GM15510 (cell line): ENCODE data around the gene LCN1.
"Not testable (repeated sequence)": the region's sequence is repeated elsewhere in the genome, so short reads cannot be mapped to it uniquely, and the experiment has no call there.

Source experiments
- POLR2A ChIP-seq: IDR thresholded peaks from 3 replicates; pipeline ENCODE4 v1.6.1; 2011; ENCODE audit warnings: borderline replicate concordance; ENCODE audit not compliant: insufficient read length; ENCODE audit errors: extremely low read depth

The LCN1 gene

GRCh38 chr9:135524130-135524861, 3.1 kb downstream of the LCN1 start:
- TF ChIP-seq POLR2A, result no peak

DNA sequence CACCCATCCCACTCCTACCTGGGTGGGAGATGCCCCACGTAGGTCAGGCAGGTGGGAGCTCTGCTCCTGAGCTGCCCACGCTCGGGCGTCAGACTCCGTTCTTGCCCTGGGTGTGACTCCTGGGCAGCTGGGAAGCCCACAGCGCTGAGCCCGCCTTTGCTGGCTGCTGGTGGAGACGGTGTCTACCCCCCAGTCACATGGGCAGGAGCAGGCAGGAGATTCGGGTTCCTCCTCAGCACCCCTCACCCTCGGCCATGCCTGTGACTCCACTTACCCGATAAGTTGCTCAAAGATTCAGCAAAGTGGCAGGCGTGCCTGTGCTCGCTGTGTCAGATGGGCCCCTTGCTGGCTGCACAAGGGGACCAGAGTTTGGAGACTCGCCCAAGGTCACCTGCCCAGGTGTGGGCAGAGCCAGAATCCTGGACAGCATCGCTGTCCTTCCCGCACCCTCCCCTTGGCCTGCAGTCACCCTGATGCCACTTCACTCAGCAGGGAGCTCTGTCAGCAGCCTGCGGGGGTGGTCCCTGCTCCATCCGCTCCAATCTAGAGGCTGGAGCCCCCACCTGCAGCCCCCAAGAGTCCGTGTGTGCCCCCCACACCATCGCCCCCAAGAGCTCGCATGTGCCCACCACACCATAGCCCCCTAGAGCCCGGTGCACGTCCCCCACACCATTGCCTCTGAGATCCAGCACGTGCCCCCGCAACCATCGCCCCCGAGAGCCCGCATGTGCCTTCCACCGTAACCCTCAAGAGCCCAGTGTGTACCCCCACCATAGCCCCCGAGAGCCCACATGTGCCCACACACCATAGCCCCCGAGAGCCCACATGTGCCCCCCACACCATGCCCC, 4.2 kb downstream of the LCN1 start:
- no peak for TF ChIP-seq POLR2A

- TF ChIP-seq POLR2A, result no peak
Observed at GRCh38 chr9:135526089-135526729, 5.0 kb downstream of the LCN1 start.

GRCh38 chr9:135526730-135527571, 5.7 kb downstream of the LCN1 start:
- TF ChIP-seq POLR2A, result no peak

DNA sequence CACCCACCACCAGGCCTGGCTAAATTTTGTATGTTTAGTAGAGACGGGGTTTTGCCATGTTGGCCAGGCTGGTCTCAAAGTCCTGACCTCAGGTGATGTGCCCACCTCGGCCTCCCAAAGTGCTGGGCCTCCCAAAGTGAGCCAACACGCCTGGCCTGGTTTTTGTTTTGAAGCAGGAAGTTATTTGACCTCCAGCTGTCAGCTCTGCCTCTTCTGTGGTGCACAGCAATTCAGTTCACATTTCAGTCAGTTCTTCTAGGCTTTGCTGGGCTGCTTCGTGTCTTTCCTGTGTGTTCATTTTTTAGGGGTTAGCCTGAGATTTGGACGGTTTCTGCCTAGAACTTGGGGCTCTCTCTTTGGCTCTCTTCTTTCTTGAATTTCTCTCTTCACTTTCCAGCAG, 8.9 kb downstream of the LCN1 start:
- no peak for TF ChIP-seq POLR2A

- TF ChIP-seq POLR2A, result no peak
Observed at GRCh38 chr9:135531096-135531495, 9.9 kb downstream of the LCN1 start.

DNA sequence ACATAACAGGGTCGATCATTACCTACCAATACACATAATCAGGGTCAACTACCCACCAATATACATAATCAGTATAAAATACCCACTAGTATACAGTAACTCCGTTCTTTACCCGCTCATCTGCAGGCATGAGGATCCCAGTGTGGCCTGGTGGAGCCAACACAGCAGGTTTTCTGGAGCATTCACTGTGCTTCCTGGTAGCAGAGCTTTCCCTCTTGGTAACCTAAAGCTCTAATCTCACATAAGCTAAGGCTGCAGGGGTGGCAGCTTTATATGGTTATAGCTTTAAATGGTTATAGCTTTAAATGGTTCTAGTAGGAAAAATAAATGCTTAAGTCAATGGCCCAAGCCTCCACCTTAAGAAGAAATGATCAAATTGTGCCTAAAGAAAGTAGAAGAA, 11.9 kb downstream of the LCN1 start:
- TF ChIP-seq POLR2A, result no peak

GRCh38 chr9:135533674-135534073, 12.4 kb downstream of the LCN1 start:
- no peak for TF ChIP-seq POLR2A

GRCh38 chr9:135536216-135536615, 15.0 kb downstream of the LCN1 start:
- no peak for TF ChIP-seq POLR2A

DNA sequence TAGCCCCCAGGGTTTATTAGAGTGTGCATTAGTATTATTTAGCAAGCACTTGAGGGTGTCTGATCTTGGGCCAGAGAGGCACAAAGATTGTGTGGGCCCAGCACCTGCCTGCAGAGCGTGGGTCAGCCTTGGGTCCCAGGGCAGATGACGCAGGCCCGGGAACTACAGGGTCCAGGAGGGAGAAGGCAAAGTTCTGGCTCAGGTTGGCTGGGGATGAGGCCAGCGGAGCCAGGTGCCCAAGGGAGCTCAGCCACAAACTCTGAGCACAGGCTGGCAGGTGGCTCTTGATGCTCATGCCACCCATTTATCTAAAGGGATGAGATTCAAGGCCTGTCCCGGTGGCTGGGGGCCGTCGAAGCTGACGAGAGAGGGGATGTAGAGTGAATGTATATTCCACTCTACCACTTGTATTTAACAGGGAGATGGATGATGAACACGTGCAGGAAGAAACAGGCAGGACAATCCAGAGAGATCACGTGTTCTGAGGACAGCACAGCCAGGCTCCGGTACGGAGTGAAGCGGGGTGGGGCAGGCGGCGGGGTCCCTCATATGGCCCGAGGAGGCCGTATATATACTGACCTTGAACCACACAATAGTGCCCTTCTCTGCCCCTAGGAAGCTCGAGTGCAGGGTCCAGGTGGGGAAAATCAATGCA, 23.9 kb downstream of the LCN1 start:
- TF ChIP-seq POLR2A, result no peak

- TF ChIP-seq POLR2A, result not testable (repeated sequence)
Observed at GRCh38 chr9:135545646-135546176, 24.5 kb downstream of the LCN1 start, which contains the start of gene OBP2A. TSS of gene OBP2A (plus strand) at chr9:135546126. CDS start at chr9:135546181, 55 bp downstream.

DNA sequence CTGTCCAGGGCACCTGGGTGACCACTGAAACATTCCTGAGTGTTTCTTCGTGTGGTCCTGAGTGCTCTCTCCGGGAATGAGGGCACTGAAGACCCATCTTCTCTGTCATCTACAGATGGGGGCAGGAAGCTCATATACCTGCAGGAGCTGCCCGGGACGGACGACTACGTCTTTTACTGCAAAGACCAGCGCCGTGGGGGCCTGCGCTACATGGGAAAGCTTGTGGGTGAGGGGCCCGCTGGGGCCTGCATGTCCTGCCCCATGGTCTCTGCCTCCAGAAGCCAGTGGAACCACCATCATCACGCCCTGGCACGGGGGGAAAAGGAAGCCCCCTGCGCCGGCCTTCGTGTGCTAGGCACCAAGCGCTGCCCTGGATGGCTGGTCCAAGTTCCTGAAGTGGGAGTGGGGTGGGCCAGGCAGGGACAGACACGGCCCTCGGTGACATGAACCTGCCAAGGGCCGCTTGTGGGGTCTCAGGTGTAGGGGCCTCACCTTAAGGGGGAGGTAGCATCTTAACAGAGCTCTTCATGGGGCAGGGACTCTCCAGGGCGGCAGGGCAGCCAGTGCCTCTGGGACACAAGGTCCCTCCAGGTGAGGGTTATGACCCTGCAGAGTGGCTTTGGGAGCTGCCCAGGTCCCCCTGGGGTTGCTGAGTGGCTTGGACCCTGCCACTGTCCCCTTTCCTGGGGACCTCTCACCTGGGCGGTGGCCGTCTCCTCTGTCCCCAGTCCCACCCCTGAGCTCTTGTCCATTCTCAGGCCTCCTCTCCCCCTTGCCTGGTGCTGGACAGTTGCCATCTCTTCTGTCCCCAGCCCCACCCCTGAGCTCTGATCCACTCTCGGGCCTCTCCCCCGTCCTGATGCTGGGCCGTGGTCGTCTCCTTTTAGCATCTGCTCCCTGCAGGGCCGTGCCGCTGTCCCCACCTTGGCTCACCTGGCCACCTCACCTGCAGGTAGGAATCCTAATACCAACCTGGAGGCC, 26.8 kb downstream of the LCN1 start:
- no peak for TF ChIP-seq POLR2A
